Heart right ventricle (tissue), 16 donors: Measurements from ENCODE around the gene PHRF1. TPM values are rescaled to one million over a fixed set of nuclear protein-coding genes. Genes with fewer than 3 reads are reported as not detected.

Experiments used
- ATAC-seq, 8 donors: fragments of 200-7000 bp; cut with Tn5 transposase; one replicate each; pipeline ENCODE4 v1.9.1; 2020; ENCODE audit warnings: mild to moderate bottlenecking in 8 of 8, moderate library complexity in 8 of 8, moderate number of reproducible peaks in 1 of 8
- DNase-seq, 2 donors: peaks; one replicate each; pipeline ENCODE4 v3.0.0-alpha.2; 2020
- H3K27ac ChIP-seq, 10 donors: fragments of 200-600 bp; sonication (generic) in 2 of 10; one replicate each; pipeline versions ENCODE4 v1.5.0 to v1.8.0; 2020 to 2022; ENCODE audit warnings: mild to moderate bottlenecking in 3 of 10
- H3K27me3 ChIP-seq, 7 donors: fragments of 200-600 bp; one replicate each; pipeline ENCODE4 v1.8.0; 2021 to 2022; ENCODE audit warnings: mild to moderate bottlenecking in 2 of 7
- H3K36me3 ChIP-seq, 9 donors: fragments of 200-600 bp; sonication (generic) in 1 of 9; one replicate each; pipeline versions ENCODE4 v1.5.0 to v1.8.0; 2020 to 2022; ENCODE audit warnings: mild to moderate bottlenecking in 2 of 9
- H3K4me1 ChIP-seq, 9 donors: fragments of 200-600 bp; sonication (generic) in 1 of 9; one replicate each; pipeline versions ENCODE4 v1.5.0 to v1.8.0; 2020 to 2022; ENCODE audit warnings: mild to moderate bottlenecking in 4 of 9
- H3K4me3 ChIP-seq, 10 donors: fragments of 200-600 bp; sonication (generic) in 2 of 10; one replicate each; pipeline versions ENCODE4 v1.5.0 to v1.8.0; 2020 to 2022; ENCODE audit warnings: mild to moderate bottlenecking in 7 of 10, moderate library complexity in 2 of 10
- H3K9me3 ChIP-seq, 11 donors: fragments of 200-600 bp in 10 of 11; sonication (generic) in 2 of 11; one replicate each; pipeline versions ENCODE4 v1.5.0 to v1.8.0; 2013 to 2022; ENCODE audit warnings: mild to moderate bottlenecking in 2 of 11, control low read depth in 1 of 11, moderate library complexity in 1 of 11
- CTCF ChIP-seq, 9 donors: fragments of 200-600 bp; sonication (generic) in 2 of 9; IDR thresholded peaks; one replicate each; pipeline versions ENCODE4 v1.5.0 to v1.8.0; 2021 to 2022; ENCODE audit warnings: antibody characterized with exemption in 9 of 9, mild to moderate bottlenecking in 5 of 9, moderate library complexity in 1 of 9
- WGBS, 2 donors: extraction: QIAGEN DNeasy Blood & Tissue Kit; methylation state at CpG; one replicate each; pipeline ENCODE4 v1.1.7; 2013; ENCODE audit warnings: inconsistent platforms in 1 of 2; 5-methylcytosine and 5-hydroxymethylcytosine counted together
- intact Hi-C, 10 donors: fragments of 100-400 bp; cut with DNase I; formaldehyde crosslinking; loops; one replicate each; pipeline versions ENCODE4 v1.11.1 to v1.14.2; 2022
- polyA plus RNA-seq, 2 donors: library from polyadenylated mRNA; stranded (reverse); fragments of 200-250 nt; gene quantifications; one replicate each; pipeline ENCODE4 v1.2.3, GENCODE V29; 2013
- total RNA-seq, 10 donors: library from RNA; stranded (reverse); fragmentation: NEBNext Ultra II Directional in 3 of 10; extraction: Animal tissue kit (Norgen Biotek cat#: 25700) in 3 of 10; gene quantifications; one replicate each; pipeline versions ENCODE4 v1.2.1 to v1.2.4, GENCODE V29; 2021 to 2023
- donor health status: Arrhythmogenic right ventricular cardiomyopathy.
- donor health status: ischemic (EF 13 %, LVEDD 7.1; RV severe dilation, severe dysfunction).
- donor health status: healthy with polysubstance abuse.
- donor health status: DM: no; HTN: yes; CAD: no.
- donor health status: DM: no; HTN: no; CAD: no.
- donor health status: ischemic (EF 25% LVEDD 6.9; RV normal size, moderate dysfunction).
- donor health status: ischemic (EF 25% LVEDD 5.7; RV mildly dilated, moderate dysfunction).
- donor health status: healthy.
- donor health status: DM: yes; HTN: yes; CAD: no.
- donor health status: Ischemic cardiomyopathy.
- donor health status: ischemic (EF 35%, LVEDD 5.7; RV mildly dilated, moderate dysfunction).
- donor health status: nonischemic (EF 11% LVEDD 7.7; RV severe dilation, severe dysfunction).
- donor health status: DM: yes; HTN: yes; CAD: no.
- donor health status: PGD.
- donor health status: ischemic (EF 29% LVEDD 5.4; RV normal size, mild dysfunction).
- donor health status: nonischemic (EF 23%, LVEDD 6.1; RV moderate dilation, normal function).

The PHRF1 gene
- total and polyA plus RNA-seq, 12 donors = 10.5 to 23.0 (median 18.5) TPM

- Histone ChIP-seq H3K4me1 (peaks cover 9 to 31% (median 21%) of the 10 kb centered on the region in 9 donors), H3K27me3 (no peaks in the 10 kb centered on the region), H3K27ac (no peak overlapping the region), H3K4me3 (no peak overlapping the region), H3K36me3 (peaks cover 0 to 38% (median 16%) of the 10 kb centered on the region in 9 donors), H3K9me3 (no peaks in the 10 kb centered on the region)
- ATAC-seq (no peak), DNase-seq (no peak)
- no peak for TF ChIP-seq CTCF (IDR thresholded peaks at IDR 0.05)
- intact Hi-C loops = loop anchor here in 1 of 10 donors (10.0 kb wide), 1 partner anchor 95 kb away; the partner anchor contains the start of genes CDHR5 and SCT
- 81 to 85% methylated on average over 18 of the region's 18 CpGs for WGBS, 2 donors
Measured at GRCh38 chr11:529728-530411, 46.4 kb upstream of the PHRF1 start.

GRCh38 chr11:530960-531831, 45.1 kb upstream of the PHRF1 start:
- TF ChIP-seq CTCF (IDR thresholded peaks at IDR 0.05) = no peak
- intact Hi-C loops = loop anchor here in 1 of 10 donors (10.0 kb wide), 1 partner anchor 94 kb away; the partner anchor contains the start of genes CDHR5 and SCT
- Histone ChIP-seq H3K9me3 (no peaks in the 10 kb centered on the region), H3K27ac (no peak overlapping the region), H3K4me3 (no peak overlapping the region), H3K27me3 (peaks cover 0 to 3% (median 0%) of the 10 kb centered on the region in 7 donors), H3K4me1 (peaks cover 9 to 36% (median 23%) of the 10 kb centered on the region in 9 donors), H3K36me3 (peaks cover 0 to 38% (median 16%) of the 10 kb centered on the region in 9 donors)
- DNase-seq = no peak
- ATAC-seq = no peak
- WGBS, 2 donors = 87 to 90% methylated on average over 27 to 28 of the region's 28 CpGs

GRCh38 chr11:531919-532526, 44.2 kb upstream of the PHRF1 start:
- TF ChIP-seq CTCF (IDR thresholded peaks at IDR 0.05) = no peak
- Histone ChIP-seq H3K9me3 (no peaks in the 10 kb centered on the region), H3K27ac (no peak overlapping the region), H3K4me3 (no peak overlapping the region), H3K4me1 (peaks cover 10 to 44% (median 32%) of the 10 kb centered on the region in 9 donors), H3K36me3 (peaks cover 0 to 38% (median 16%) of the 10 kb centered on the region in 9 donors), H3K27me3 (peaks cover 0 to 11% (median 5%) of the 10 kb centered on the region in 7 donors)
- no peak for DNase-seq
- whole genome bisulfite sequencing, 2 donors = 83 to 85% methylated on average over 18 of the region's 18 CpGs
- no peak for ATAC-seq
- intact Hi-C loops = loop anchor here in 1 of 10 donors (10.0 kb wide), 1 partner anchor 93 kb away; the partner anchor contains the start of genes CDHR5 and SCT

- 76 to 79% methylated on average over 21 to 23 of the region's 23 CpGs for WGBS, 2 donors
- TF ChIP-seq CTCF (IDR thresholded peaks at IDR 0.05) = no peak
- Histone ChIP-seq H3K27ac (no peak overlapping the region), H3K4me3 (no peak overlapping the region), H3K4me1 (peaks cover 15 to 49% (median 37%) of the 10 kb centered on the region in 9 donors), H3K36me3 (peaks cover 0 to 38% (median 16%) of the 10 kb centered on the region in 9 donors), H3K27me3 (peaks cover 0 to 16% (median 10%) of the 10 kb centered on the region in 7 donors), H3K9me3 (no peaks in the 10 kb centered on the region)
- ATAC-seq = no peak
- DNase-seq = no peak
- intact Hi-C loops = loop anchor here in 1 of 10 donors (10.0 kb wide), 1 partner anchor 92 kb away; the partner anchor contains the start of genes CDHR5 and SCT
Measured at GRCh38 chr11:532527-532985, 43.7 kb upstream of the PHRF1 start.
